Measurements from ENCODE around the gene PCCA.
"Not testable (repeated sequence)": the region's sequence is repeated elsewhere in the genome, so short reads cannot be mapped to it uniquely, and the experiment has no call there.

PCCA gene

GRCh38 chr13:100141461-100141961 is 52.6 kb downstream of the PCCA start:
- not testable (repeated sequence) for DNase-seq

GRCh38 chr13:100146534-100146933 is 57.6 kb downstream of the PCCA start:
- no peak for DNase-seq

- DNase-seq: no peak
Observed at GRCh38 chr13:100147825-100148224, 58.9 kb downstream of the PCCA start.

GRCh38 chr13:100148422-100148821 is 59.5 kb downstream of the PCCA start:
- DNase-seq: no peak

- no peak for DNase-seq
Observed at GRCh38 chr13:100149389-100149788, 60.5 kb downstream of the PCCA start.

GRCh38 chr13:100150711-100151110 is 61.8 kb downstream of the PCCA start:
- not testable (repeated sequence) for DNase-seq

- DNase-seq: no peak
Observed at GRCh38 chr13:100154842-100155416, 66.0 kb downstream of the PCCA start.

GRCh38 chr13:100156788-100157187 is 67.9 kb downstream of the PCCA start:
- no peak for DNase-seq

GRCh38 chr13:100158569-100158968 is 69.7 kb downstream of the PCCA start:
- no peak for DNase-seq

- DNase-seq: no peak
Observed at GRCh38 chr13:100159584-100159983, 70.7 kb downstream of the PCCA start.

GRCh38 chr13:100160450-100160849 is 71.6 kb downstream of the PCCA start:
- DNase-seq: no peak

GRCh38 chr13:100163375-100163774 is 74.5 kb downstream of the PCCA start:
- no peak for DNase-seq

- DNase-seq: no peak
Observed at GRCh38 chr13:100173203-100173602, 84.3 kb downstream of the PCCA start.

GRCh38 chr13:100174455-100174854 is 85.6 kb downstream of the PCCA start:
- not testable (repeated sequence) for DNase-seq

- DNase-seq: no peak
Observed at GRCh38 chr13:100175078-100175802, 86.3 kb downstream of the PCCA start.

- no peak for DNase-seq
Observed at GRCh38 chr13:100175803-100176182, 86.9 kb downstream of the PCCA start.

- no peak for DNase-seq
Observed at GRCh38 chr13:100176801-100177400, 88.0 kb downstream of the PCCA start.

GRCh38 chr13:100178309-100178708 is 89.4 kb downstream of the PCCA start:
- DNase-seq: no peak

- no peak for DNase-seq
Observed at GRCh38 chr13:100179276-100179675, 90.4 kb downstream of the PCCA start.

GRCh38 chr13:100182900-100183490 is 94.1 kb downstream of the PCCA start:
- no peak for DNase-seq

- DNase-seq: no peak
Observed at GRCh38 chr13:100184095-100184494, 95.2 kb downstream of the PCCA start.

GRCh38 chr13:100195568-100195967 is 106.7 kb downstream of the PCCA start:
- DNase-seq: no peak

GRCh38 chr13:100196375-100196774 is 107.5 kb downstream of the PCCA start:
- no peak for DNase-seq

- no peak for DNase-seq
Observed at GRCh38 chr13:100197116-100197515, 108.2 kb downstream of the PCCA start.

All from activated CD4-positive, CD25-positive, alpha-beta regulatory T cell (primary cell).